HepG2 (cell line): Measurements from ENCODE around the gene CENPB. TPM values are rescaled to one million over a fixed set of nuclear protein-coding genes. Genes with fewer than 3 reads are reported as not detected.

Experiments
- ATF4 ChIP-seq, 2 experiments: fragments of 450-650 bp in 1 of 2; sonication (generic) in 1 of 2; formaldehyde crosslinking; IDR thresholded peaks; 2 replicates each; pipeline versions ENCODE4 v1.5.0 to v1.8.0; 2020 to 2022; ENCODE audit warnings: mild to moderate bottlenecking in 1 of 2, missing genetic modification reagents in 1 of 2
- CHCHD3 ChIP-seq: sonication (generic); formaldehyde crosslinking; IDR thresholded peaks from 2 replicates; pipeline ENCODE4 v1.8.0; 2022; ENCODE audit warnings: mild to moderate bottlenecking, missing genetic modification reagents, moderate library complexity
- CSRNP2 ChIP-seq: sonication (generic); formaldehyde crosslinking; conservative IDR thresholded peaks from 2 replicates; pipeline ENCODE4 v1.8.0; 2022; ENCODE audit warnings: low read depth, missing genetic modification reagents
- ETV5 ChIP-seq: IDR thresholded peaks from 2 replicates; pipeline ENCODE4 v1.6.1; 2018; ENCODE audit warnings: missing biosample characterization, missing genetic modification reagents, inconsistent platforms, borderline replicate concordance
- ISL2 ChIP-seq: sonication (generic); formaldehyde crosslinking; IDR thresholded peaks from 2 replicates; pipeline ENCODE4 v1.5.0; 2020; ENCODE audit warnings: missing genetic modification reagents
- KDM6A ChIP-seq: IDR thresholded peaks from 2 replicates; pipeline ENCODE4 v1.6.1; 2016; ENCODE audit warnings: low read depth
- PLSCR1 ChIP-seq: sonication (generic); formaldehyde crosslinking; IDR thresholded peaks from 2 replicates; pipeline ENCODE4 v1.5.0; 2020; ENCODE audit warnings: missing genetic modification reagents, mild to moderate bottlenecking, borderline replicate concordance
- REL ChIP-seq: sonication (generic); formaldehyde crosslinking; conservative IDR thresholded peaks from 2 replicates; pipeline ENCODE4 v1.8.0; 2022; ENCODE audit warnings: mild to moderate bottlenecking, missing genetic modification reagents, moderate library complexity
- SALL2 ChIP-seq: sonication (generic); formaldehyde crosslinking; IDR thresholded peaks from 2 replicates; pipeline ENCODE4 v1.8.1; 2023; ENCODE audit warnings: mild to moderate bottlenecking, missing genetic modification reagents, inconsistent platforms
- SMARCC2 ChIP-seq: fragments of 450-650 bp; IDR thresholded peaks from 2 replicates; pipeline ENCODE4 v1.6.1; 2017; ENCODE audit warnings: antibody characterized with exemption, mild to moderate bottlenecking
- TGIF2 ChIP-seq: IDR thresholded peaks from 2 replicates; pipeline ENCODE4 v1.6.1; 2016; ENCODE audit warnings: control low read depth, missing compliant biosample characterization
- YY1 ChIP-seq: IDR thresholded peaks from 2 replicates; pipeline ENCODE4 v1.6.1; 2011; ENCODE audit warnings: low read length, low read depth, moderate library complexity, mild to moderate bottlenecking; ENCODE audit not compliant: insufficient read depth, insufficient replicate concordance
- ZBTB1 ChIP-seq: sonication (generic); formaldehyde crosslinking; IDR thresholded peaks from 2 replicates; pipeline ENCODE4 v1.4.0; 2020; ENCODE audit warnings: missing genetic modification reagents, borderline replicate concordance
- ZNF24 ChIP-seq: fragments of 450-650 bp; IDR thresholded peaks from 2 replicates; pipeline ENCODE4 v1.6.1; 2017; ENCODE audit warnings: antibody characterized with exemption, mild to moderate bottlenecking
- ZNF569 ChIP-seq: sonication (generic); formaldehyde crosslinking; IDR thresholded peaks from 2 replicates; pipeline ENCODE4 v1.5.0; 2020; ENCODE audit warnings: mild to moderate bottlenecking, missing genetic modification reagents, moderate library complexity, borderline replicate concordance
- ZNF577 ChIP-seq: sonication (generic); formaldehyde crosslinking; IDR thresholded peaks from 2 replicates; pipeline ENCODE4 v1.4.0; 2020; ENCODE audit warnings: mild to moderate bottlenecking, low read depth, missing genetic modification reagents, borderline replicate concordance
- ZNF598 ChIP-seq: sonication (generic); formaldehyde crosslinking; IDR thresholded peaks from 2 replicates; pipeline ENCODE4 v1.5.1; 2020; ENCODE audit warnings: mild to moderate bottlenecking, missing genetic modification reagents, borderline replicate concordance
- ZNF7 ChIP-seq: IDR thresholded peaks from 2 replicates; pipeline ENCODE4 v1.6.1; 2016; ENCODE audit warnings: missing biosample characterization, missing genetic modification reagents
- ZNF766 ChIP-seq: sonication (generic); formaldehyde crosslinking; IDR thresholded peaks from 2 replicates; pipeline ENCODE4 v1.5.0; 2020; ENCODE audit warnings: missing genetic modification reagents, borderline replicate concordance
- polyA plus RNA-seq, 8 experiments: library from polyadenylated mRNA; depleted of rRNA in 3 of 8; stranded (reverse) in 7 of 8; unstranded in 1 of 8; fragments of >200 nt; fragmentation: Illumina TruSeq in 4 of 8; extraction: Trizol in 4 of 8; gene quantifications; 2 replicates each; pipeline versions ENCODE4 v1.2.1 to v1.2.3, GENCODE V29; 2011 to 2016; ENCODE audit warnings: low read depth in 4 of 8, missing spikeins in 1 of 8, mixed read lengths in 1 of 8; ENCODE audit not compliant: insufficient read depth in 1 of 8
- total RNA-seq, 5 experiments: library from RNA; depleted of rRNA; stranded (reverse); fragments of >200 nt; fragmentation: Illumina TruSeq; extraction: Trizol; gene quantifications; 2 replicates each; pipeline ENCODE4 v1.2.3, GENCODE V29; 2016; ENCODE audit warnings: low read depth in 1 of 5
- TF ChIP-seq, protein P1 (sequence below): sonication (generic); formaldehyde crosslinking; IDR thresholded peaks from 2 replicates; pipeline ENCODE4 v1.4.0; 2020; ENCODE audit warnings: missing genetic modification reagents
- TF ChIP-seq, protein P2 (sequence below): sonication (generic); formaldehyde crosslinking; IDR thresholded peaks from 2 replicates; pipeline ENCODE4 v1.4.0; 2020; ENCODE audit warnings: missing genetic modification reagents

CENPB gene
- total and polyA plus RNA-seq, 2 of the 13 experiments (the other 11 are each of a cell fraction or from before 2014, with no cell fraction given), result 10.4 to 54.5 TPM

- TF ChIP-seq, protein P1, sequence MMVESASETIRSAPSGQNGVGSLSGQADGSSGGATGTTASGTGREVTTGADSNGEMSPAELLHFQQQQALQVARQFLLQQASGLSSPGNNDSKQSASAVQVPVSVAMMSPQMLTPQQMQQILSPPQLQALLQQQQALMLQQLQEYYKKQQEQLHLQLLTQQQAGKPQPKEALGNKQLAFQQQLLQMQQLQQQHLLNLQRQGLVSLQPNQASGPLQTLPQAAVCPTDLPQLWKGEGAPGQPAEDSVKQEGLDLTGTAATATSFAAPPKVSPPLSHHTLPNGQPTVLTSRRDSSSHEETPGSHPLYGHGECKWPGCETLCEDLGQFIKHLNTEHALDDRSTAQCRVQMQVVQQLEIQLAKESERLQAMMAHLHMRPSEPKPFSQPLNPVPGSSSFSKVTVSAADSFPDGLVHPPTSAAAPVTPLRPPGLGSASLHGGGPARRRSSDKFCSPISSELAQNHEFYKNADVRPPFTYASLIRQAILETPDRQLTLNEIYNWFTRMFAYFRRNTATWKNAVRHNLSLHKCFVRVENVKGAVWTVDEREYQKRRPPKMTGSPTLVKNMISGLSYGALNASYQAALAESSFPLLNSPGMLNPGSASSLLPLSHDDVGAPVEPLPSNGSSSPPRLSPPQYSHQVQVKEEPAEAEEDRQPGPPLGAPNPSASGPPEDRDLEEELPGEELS (CRISPR knock-in tag), result peak; percentile 47; the same call in 1 of the 2 replicates
- TF ChIP-seq CSRNP2 (CRISPR knock-in tag) (no peak), KDM6A (CRISPR knock-in tag) (no peak), REL (CRISPR knock-in tag) (no peak; the same call in 1 of the 2 replicates), ZNF24 (no peak), ZNF577 (no peak), YY1 (no peak), ETV5 (CRISPR knock-in tag) (0 out of 2 replicates have a peak, but pooled peaks have one; percentile 9), ZNF569 (CRISPR knock-in tag) (no peak), CHCHD3 (no peak), ZNF766 (CRISPR knock-in tag) (no peak), TGIF2 (CRISPR knock-in tag) (0 out of 2 replicates have a peak, but pooled peaks have one; percentile 44), SALL2 (CRISPR knock-in tag) (no peak), ZNF598 (CRISPR knock-in tag) (no peak; the same call in 1 of the 2 replicates), ATF4 (CRISPR knock-in tag; IDR thresholded peaks at IDR 0.05) (no peak), SMARCC2 (no peak), ISL2 (CRISPR knock-in tag) (no peak), ZNF7 (CRISPR knock-in tag) (no peak), ZBTB1 (CRISPR knock-in tag) (no peak), PLSCR1 (CRISPR knock-in tag) (no peak)
- TF ChIP-seq, protein P2, sequence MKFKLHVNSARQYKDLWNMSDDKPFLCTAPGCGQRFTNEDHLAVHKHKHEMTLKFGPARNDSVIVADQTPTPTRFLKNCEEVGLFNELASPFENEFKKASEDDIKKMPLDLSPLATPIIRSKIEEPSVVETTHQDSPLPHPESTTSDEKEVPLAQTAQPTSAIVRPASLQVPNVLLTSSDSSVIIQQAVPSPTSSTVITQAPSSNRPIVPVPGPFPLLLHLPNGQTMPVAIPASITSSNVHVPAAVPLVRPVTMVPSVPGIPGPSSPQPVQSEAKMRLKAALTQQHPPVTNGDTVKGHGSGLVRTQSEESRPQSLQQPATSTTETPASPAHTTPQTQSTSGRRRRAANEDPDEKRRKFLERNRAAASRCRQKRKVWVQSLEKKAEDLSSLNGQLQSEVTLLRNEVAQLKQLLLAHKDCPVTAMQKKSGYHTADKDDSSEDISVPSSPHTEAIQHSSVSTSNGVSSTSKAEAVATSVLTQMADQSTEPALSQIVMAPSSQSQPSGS, result no peak
Measured at GRCh38 chr20:3738111-3739053, 48.2 kb downstream of the CENPB start (continued).
